HEK293T (cell line): ENCODE measurements around the gene BANK1.

Source experiments
- BHLHE40 ChIP-seq: fragments of 450-650 bp; IDR thresholded peaks from 2 replicates; pipeline ENCODE4 v1.6.1; 2016; ENCODE audit warnings: mild to moderate bottlenecking, moderate library complexity, borderline replicate concordance
- FOXA1 ChIP-seq: fragments of 450-650 bp; IDR thresholded peaks from 2 replicates; pipeline ENCODE4 v1.6.1; 2016; ENCODE audit warnings: mild to moderate bottlenecking
- FOXK2 ChIP-seq: fragments of 450-650 bp; IDR thresholded peaks from 2 replicates; pipeline ENCODE4 v1.6.1; 2016; ENCODE audit warnings: mild to moderate bottlenecking
- L3MBTL2 ChIP-seq: fragments of 450-650 bp; conservative IDR thresholded peaks from 2 replicates; pipeline ENCODE4 v1.6.1; 2016; ENCODE audit warnings: mild to moderate bottlenecking
- SP1 ChIP-seq: fragments of 450-650 bp; IDR thresholded peaks from 2 replicates; pipeline ENCODE4 v1.6.1; 2017
- TARDBP ChIP-seq: fragments of 450-650 bp; IDR thresholded peaks from 2 replicates; pipeline ENCODE4 v1.6.1; 2016

GRCh38 chr4:101762534-101762933, 28.0 kb upstream of the BANK1 start:
- TF ChIP-seq FOXK2 (no peak), L3MBTL2 (no peak), BHLHE40 (no peak), SP1 (no peak), TARDBP (no peak), FOXA1 (no peak)
